Activated CD8-positive, alpha-beta T cell treated with anti-CD3 and anti-CD28 coated beads for 36 hours (primary cell): ENCODE measurements around the gene TFF3. TPM values are rescaled to one million over a fixed set of nuclear protein-coding genes. Genes with fewer than 3 reads are reported as not detected.
A peak's percentile ranks its signal among the peaks of the same experiment; 100 is the strongest.

ENCODE experiments used
- ATAC-seq: fragments of 200-7000 bp; cut with Tn5 transposase; one replicate; pipeline ENCODE4 v1.10.0; 2021; ENCODE audit warnings: mild to moderate bottlenecking, moderate library complexity
- CTCF ChIA-PET: fragments of 350-600 bp; sonication (Branson Sonifier 250); formaldehyde crosslinking; loops from one replicate; lab custom pipeline; 2021; ENCODE audit warnings: antibody characterized with exemption; lab: Charles Lee
- POLR2A ChIA-PET: fragments of 350-600 bp; sonication (Branson Sonifier 250); formaldehyde crosslinking; loops from one replicate; lab custom pipeline; 2021; ENCODE audit warnings: antibody characterized with exemption; lab: Charles Lee
- DNase-seq: peaks from one replicate; pipeline ENCODE4 v3.0.0-alpha.2; 2020
- H3K27ac Mint-ChIP-seq: one replicate; pipeline ENCODE4 v1.8.0; 2021; ENCODE audit warnings: mild to moderate bottlenecking, mixed read lengths
- H3K27me3 Mint-ChIP-seq: one replicate; pipeline ENCODE4 v1.8.0; 2021; ENCODE audit warnings: mixed read lengths
- H3K36me3 Mint-ChIP-seq: one replicate; pipeline ENCODE4 v1.8.0; 2021; ENCODE audit warnings: low read depth, mixed read lengths
- H3K4me1 Mint-ChIP-seq: one replicate; pipeline ENCODE4 v1.8.0; 2021; ENCODE audit warnings: low read depth, mixed read lengths
- H3K4me3 Mint-ChIP-seq: one replicate; pipeline ENCODE4 v1.8.0; 2021; ENCODE audit warnings: mild to moderate bottlenecking, moderate library complexity, mixed read lengths
- H3K9me3 Mint-ChIP-seq: one replicate; pipeline ENCODE4 v1.8.0; 2021; ENCODE audit warnings: mixed read lengths
- intact Hi-C: fragments of 100-400 bp; cut with micrococcal nuclease; formaldehyde crosslinking; loops from one replicate; pipeline ENCODE4 v1.10.0; 2022
- total RNA-seq, 2 experiments: library from RNA; stranded (reverse); gene quantifications; one replicate each; pipeline ENCODE4 v1.2.3, GENCODE V29; 2021
- TF ChIP-seq, protein P1 (sequence below): fragments of 200-600 bp; IDR thresholded peaks from one replicate; pipeline ENCODE4 v1.8.0; 2022; ENCODE audit warnings: antibody characterized with exemption, mild to moderate bottlenecking

The TFF3 gene
- total RNA-seq, 2 experiments from 2014 or later: not detected

DNA sequence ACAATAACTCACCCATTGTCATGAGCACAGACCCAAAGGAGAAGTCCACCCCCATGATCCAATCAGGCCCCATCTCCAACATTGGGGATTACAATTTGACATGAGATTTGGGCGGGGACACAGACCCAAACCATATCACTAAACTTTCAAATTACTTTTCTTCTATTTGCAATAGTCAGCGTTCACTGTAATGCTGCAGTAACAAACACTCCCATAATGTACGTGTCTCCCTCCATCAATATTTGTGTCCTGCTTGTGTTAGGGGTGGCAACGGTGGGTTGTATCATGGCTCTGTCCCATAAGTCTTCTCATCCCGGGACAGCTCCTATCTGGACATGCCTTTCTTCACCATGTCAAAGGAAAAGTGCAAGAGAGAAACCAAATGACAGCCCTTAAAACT lies 26.2 kb downstream of the TFF3 start:
- DNase-seq (no peak), ATAC-seq (no peak)
- POLR2A ChIA-PET: no interaction called here
- Mint-ChIP-seq H3K4me3 (no peak overlapping the region), H3K4me1 (peaks cover 8% of the 10 kb centered on the region), H3K36me3 (peaks cover 4% of the 10 kb centered on the region), H3K27me3 (no peaks in the 10 kb centered on the region), H3K9me3 (no peaks in the 10 kb centered on the region), H3K27ac (no peak overlapping the region)
- TF ChIP-seq, protein P1, sequence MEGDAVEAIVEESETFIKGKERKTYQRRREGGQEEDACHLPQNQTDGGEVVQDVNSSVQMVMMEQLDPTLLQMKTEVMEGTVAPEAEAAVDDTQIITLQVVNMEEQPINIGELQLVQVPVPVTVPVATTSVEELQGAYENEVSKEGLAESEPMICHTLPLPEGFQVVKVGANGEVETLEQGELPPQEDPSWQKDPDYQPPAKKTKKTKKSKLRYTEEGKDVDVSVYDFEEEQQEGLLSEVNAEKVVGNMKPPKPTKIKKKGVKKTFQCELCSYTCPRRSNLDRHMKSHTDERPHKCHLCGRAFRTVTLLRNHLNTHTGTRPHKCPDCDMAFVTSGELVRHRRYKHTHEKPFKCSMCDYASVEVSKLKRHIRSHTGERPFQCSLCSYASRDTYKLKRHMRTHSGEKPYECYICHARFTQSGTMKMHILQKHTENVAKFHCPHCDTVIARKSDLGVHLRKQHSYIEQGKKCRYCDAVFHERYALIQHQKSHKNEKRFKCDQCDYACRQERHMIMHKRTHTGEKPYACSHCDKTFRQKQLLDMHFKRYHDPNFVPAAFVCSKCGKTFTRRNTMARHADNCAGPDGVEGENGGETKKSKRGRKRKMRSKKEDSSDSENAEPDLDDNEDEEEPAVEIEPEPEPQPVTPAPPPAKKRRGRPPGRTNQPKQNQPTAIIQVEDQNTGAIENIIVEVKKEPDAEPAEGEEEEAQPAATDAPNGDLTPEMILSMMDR: no peak
- CTCF ChIA-PET: interaction anchor here (0.9 kb wide), 1 partner anchor 30 kb away, joined by 3 read pairs; no protein-coding TSS in a partner anchor
- intact Hi-C loops: no loop called here

DNA sequence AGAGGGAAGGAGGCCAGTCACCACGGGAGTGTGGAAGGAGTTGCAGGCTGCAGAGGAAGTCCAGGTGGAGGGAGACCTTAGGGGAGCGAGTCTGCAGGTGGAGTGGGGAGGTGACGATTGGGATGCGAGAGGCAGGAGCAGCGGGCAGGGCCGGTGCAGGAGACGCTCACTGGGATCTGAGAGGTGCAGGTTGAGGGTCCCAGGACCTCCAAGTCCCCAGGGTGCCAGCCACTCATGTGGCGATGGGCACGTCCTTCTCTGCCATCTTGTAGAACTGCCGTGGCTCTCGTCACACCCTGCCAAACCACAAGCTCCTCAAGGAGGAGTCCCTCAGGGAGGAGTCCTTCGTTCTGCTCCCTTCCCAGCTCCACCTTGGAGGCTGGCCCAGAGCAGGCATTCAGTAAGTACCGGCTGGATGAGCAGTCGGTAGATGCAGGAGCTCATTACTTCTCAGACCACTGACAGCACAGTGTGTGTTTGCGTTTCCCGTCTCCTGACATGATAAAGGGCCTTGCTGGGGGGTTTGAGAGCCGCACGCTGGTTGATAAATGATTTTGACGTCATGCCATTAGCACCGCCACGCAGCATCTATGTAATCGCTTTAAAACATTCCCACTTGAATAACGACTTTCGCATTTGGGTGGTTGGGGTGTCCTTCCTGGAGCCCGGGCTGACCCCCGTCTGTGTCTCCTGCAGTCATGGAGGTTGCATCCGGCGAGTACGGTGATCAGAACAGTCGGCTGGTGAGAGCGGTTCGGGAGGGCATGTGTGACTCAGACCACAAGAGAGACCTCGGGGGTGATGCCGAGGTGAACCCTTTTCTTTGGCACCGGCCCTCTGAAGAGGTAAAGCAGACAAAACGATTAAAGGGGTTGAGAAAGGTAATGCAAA lies 27.8 kb downstream of the TFF3 start:
- CTCF ChIA-PET: interaction anchor here (0.7 kb wide), 1 partner anchor 142 kb away, joined by 3 read pairs; no protein-coding TSS in a partner anchor
- DNase-seq (no peak), ATAC-seq (no peak)
- Mint-ChIP-seq H3K9me3 (no peaks in the 10 kb centered on the region), H3K36me3 (peaks cover 4% of the 10 kb centered on the region), H3K27me3 (no peaks in the 10 kb centered on the region), H3K27ac (no peak overlapping the region), H3K4me1 (peaks cover 8% of the 10 kb centered on the region), H3K4me3 (no peak overlapping the region)
- POLR2A ChIA-PET: no interaction called here
- TF ChIP-seq, protein P1: no peak
- intact Hi-C loops: no loop called here

DNA sequence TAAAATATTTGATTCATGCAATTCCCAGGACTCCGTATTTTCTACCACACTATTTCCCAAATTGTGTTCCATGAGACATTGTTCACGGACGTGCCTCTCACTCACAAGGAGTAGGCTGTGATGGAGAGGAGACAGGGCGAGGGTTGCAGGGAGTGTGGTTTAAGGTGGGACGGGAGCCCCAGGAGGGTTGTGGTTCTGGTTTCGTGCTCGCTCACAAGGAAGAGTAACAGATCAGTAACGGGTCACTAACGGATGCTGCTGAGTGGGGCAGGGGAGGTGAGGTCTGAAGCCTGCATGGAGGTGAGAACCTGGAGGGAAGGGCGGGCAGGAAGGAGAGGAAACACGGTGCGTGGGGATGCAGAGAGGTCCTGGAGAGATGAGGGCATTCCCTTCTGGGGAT lies 28.8 kb downstream of the TFF3 start:
- no peaks in the 10 kb centered on the region for H3K27me3 Mint-ChIP-seq
- TF ChIP-seq, protein P1: no peak
- H3K4me1 Mint-ChIP-seq: peaks cover 8% of the 10 kb centered on the region
- H3K27ac Mint-ChIP-seq: peak overlapping the region; percentile 8
- DNase-seq: no peak
- no peak overlapping the region for H3K4me3 Mint-ChIP-seq
- H3K36me3 Mint-ChIP-seq: peaks cover 4% of the 10 kb centered on the region
- CTCF ChIA-PET: interaction anchor here (0.9 kb wide), 1 partner anchor 9 kb away, joined by 5 read pairs; no protein-coding TSS in a partner anchor
- POLR2A ChIA-PET: interaction anchor here (1.0 kb wide), 1 partner anchor 407 kb away, joined by 3 read pairs; no protein-coding TSS in a partner anchor
- intact Hi-C loops: no loop called here
- no peaks in the 10 kb centered on the region for H3K9me3 Mint-ChIP-seq
- ATAC-seq: no peak

DNA sequence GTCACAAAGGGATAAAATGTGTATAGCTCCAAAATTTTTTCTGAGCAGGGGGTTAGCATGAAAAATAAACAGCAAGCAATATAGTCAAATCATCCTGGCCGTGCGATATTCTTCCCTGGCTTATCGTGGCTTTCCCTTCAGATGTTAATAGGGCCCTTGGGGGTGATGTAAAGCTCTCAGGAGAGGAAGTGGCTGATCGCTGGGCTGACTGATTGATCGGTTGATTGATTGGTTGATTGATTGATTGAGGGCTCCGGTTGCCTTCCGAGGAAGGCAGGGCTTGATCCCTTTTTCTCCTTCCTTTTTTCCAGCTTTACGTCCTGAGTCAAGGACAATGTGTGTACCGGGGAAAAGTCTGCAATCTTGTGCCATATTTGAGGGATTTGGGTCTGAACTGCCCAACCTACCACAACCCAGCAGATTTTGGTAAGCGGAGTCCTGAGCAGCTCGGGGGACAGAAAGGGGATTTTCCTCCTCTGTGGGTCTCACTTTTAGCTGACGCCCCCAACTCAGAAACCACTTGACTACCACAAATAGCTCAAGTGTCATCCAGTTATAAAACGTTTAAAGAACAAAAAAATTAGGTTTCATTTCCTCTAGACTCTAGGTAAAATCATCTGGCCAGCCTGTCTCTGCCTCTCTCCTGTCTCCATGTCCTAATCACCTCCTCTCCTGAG lies 29.5 kb downstream of the TFF3 start:
- Mint-ChIP-seq H3K9me3 (no peaks in the 10 kb centered on the region), H3K36me3 (peaks cover 4% of the 10 kb centered on the region), H3K27me3 (no peaks in the 10 kb centered on the region), H3K4me1 (peaks cover 8% of the 10 kb centered on the region), H3K27ac (peak overlapping the region; percentile 9), H3K4me3 (no peak overlapping the region)
- ChIA-PET POLR2A (interaction anchor here (0.6 to 1.0 kb wide), 3 partner anchors 95 to 406 kb away, joined by 3 read pairs; no protein-coding TSS in a partner anchor), CTCF (interaction anchor here (0.9 to 2.0 kb wide), 2 partner anchors 10 to 24 kb away, joined by 5 to 6 read pairs; no protein-coding TSS in a partner anchor)
- intact Hi-C loops: no loop called here
- ATAC-seq (no peak), DNase-seq (no peak)
- TF ChIP-seq, protein P1: no peak
